Ishikawa (cell line): Measurements from ENCODE around the gene CAMK1D.

ENCODE experiments used
- CEBPB ChIP-seq: IDR thresholded peaks from 2 replicates; pipeline ENCODE4 v1.6.1; 2012
- CREB1 ChIP-seq: IDR thresholded peaks from 2 replicates; pipeline ENCODE4 v1.6.1; 2012; ENCODE audit warnings: low read depth
- EGR1 ChIP-seq: IDR thresholded peaks from 2 replicates; pipeline ENCODE4 v1.6.1; 2012
- EP300 ChIP-seq: IDR thresholded peaks from 2 replicates; pipeline ENCODE4 v1.6.1; 2012; ENCODE audit warnings: borderline replicate concordance
- FOXM1 ChIP-seq: IDR thresholded peaks from 2 replicates; pipeline ENCODE4 v1.6.1; 2012; ENCODE audit warnings: low read depth, borderline replicate concordance
- NFIC ChIP-seq: IDR thresholded peaks from 2 replicates; pipeline ENCODE4 v1.6.1; 2012
- RAD21 ChIP-seq: IDR thresholded peaks from 2 replicates; pipeline ENCODE4 v1.6.1; 2012; ENCODE audit warnings: low read depth
- TAF1 ChIP-seq: IDR thresholded peaks from 2 replicates; pipeline ENCODE4 v1.6.1; 2012; ENCODE audit warnings: low read depth, mild to moderate bottlenecking
- TCF12 ChIP-seq: IDR thresholded peaks from 2 replicates; pipeline ENCODE4 v1.6.1; 2012; ENCODE audit warnings: low read depth
- TEAD4 ChIP-seq: IDR thresholded peaks from 2 replicates; pipeline ENCODE4 v1.6.1; 2012
- YY1 ChIP-seq: IDR thresholded peaks from 2 replicates; pipeline ENCODE4 v1.6.1; 2012; ENCODE audit warnings: low read depth
- ZBTB7A ChIP-seq: IDR thresholded peaks from 2 replicates; pipeline ENCODE4 v1.6.1; 2012; ENCODE audit warnings: low read depth
- TF ChIP-seq, protein P1 (sequence below): IDR thresholded peaks from 2 replicates; pipeline ENCODE4 v1.6.1; 2012
- TF ChIP-seq, protein P2 (sequence below): IDR thresholded peaks from 2 replicates; pipeline ENCODE4 v1.6.1; 2012; ENCODE audit warnings: low read depth, mild to moderate bottlenecking
- TF ChIP-seq, protein P3 (sequence below): IDR thresholded peaks from 2 replicates; pipeline ENCODE4 v1.6.1; 2012

CAMK1D gene

GRCh38 chr10:12660812-12661211 lies 311.5 kb downstream of the CAMK1D start:
- TF ChIP-seq ZBTB7A (no peak), CREB1 (no peak), YY1 (no peak), TEAD4 (no peak), EP300 (no peak), TCF12 (no peak), EGR1 (no peak)
- TF ChIP-seq, protein P1, sequence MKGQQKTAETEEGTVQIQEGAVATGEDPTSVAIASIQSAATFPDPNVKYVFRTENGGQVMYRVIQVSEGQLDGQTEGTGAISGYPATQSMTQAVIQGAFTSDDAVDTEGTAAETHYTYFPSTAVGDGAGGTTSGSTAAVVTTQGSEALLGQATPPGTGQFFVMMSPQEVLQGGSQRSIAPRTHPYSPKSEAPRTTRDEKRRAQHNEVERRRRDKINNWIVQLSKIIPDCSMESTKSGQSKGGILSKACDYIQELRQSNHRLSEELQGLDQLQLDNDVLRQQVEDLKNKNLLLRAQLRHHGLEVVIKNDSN: no peak
- TF ChIP-seq, protein P2, sequence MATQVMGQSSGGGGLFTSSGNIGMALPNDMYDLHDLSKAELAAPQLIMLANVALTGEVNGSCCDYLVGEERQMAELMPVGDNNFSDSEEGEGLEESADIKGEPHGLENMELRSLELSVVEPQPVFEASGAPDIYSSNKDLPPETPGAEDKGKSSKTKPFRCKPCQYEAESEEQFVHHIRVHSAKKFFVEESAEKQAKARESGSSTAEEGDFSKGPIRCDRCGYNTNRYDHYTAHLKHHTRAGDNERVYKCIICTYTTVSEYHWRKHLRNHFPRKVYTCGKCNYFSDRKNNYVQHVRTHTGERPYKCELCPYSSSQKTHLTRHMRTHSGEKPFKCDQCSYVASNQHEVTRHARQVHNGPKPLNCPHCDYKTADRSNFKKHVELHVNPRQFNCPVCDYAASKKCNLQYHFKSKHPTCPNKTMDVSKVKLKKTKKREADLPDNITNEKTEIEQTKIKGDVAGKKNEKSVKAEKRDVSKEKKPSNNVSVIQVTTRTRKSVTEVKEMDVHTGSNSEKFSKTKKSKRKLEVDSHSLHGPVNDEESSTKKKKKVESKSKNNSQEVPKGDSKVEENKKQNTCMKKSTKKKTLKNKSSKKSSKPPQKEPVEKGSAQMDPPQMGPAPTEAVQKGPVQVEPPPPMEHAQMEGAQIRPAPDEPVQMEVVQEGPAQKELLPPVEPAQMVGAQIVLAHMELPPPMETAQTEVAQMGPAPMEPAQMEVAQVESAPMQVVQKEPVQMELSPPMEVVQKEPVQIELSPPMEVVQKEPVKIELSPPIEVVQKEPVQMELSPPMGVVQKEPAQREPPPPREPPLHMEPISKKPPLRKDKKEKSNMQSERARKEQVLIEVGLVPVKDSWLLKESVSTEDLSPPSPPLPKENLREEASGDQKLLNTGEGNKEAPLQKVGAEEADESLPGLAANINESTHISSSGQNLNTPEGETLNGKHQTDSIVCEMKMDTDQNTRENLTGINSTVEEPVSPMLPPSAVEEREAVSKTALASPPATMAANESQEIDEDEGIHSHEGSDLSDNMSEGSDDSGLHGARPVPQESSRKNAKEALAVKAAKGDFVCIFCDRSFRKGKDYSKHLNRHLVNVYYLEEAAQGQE: no peak

DNA sequence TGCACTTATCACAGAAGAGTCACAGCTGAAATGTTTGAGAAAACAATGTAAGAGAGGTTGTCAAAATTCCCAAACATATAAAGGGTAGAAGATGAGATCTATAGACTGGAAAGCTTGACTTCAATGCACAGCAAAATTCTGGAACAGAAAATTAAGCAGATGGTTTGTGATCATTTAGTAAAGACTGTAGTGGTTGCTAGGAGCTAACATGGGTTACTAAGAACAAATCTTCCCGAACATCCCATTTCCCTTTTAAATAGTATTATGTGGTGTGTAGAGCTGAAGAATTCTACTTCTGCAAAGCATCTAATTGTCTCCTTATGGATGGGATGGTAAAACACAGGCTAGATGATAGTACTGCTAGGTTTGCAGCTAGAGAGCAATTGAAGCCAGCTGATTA lies 312.3 kb downstream of the CAMK1D start:
- TF ChIP-seq EGR1: no peak
- TF ChIP-seq, protein P1: no peak
- no peak for TF ChIP-seq YY1
- no peak for TF ChIP-seq RAD21
- no peak for TF ChIP-seq FOXM1

- no peak for TF ChIP-seq EP300
- TF ChIP-seq, protein P1: no peak
- TF ChIP-seq CREB1: no peak
- no peak for TF ChIP-seq NFIC
These were observed 314.5 kb downstream of the CAMK1D start for GRCh38 chr10:12663863-12664262.

DNA sequence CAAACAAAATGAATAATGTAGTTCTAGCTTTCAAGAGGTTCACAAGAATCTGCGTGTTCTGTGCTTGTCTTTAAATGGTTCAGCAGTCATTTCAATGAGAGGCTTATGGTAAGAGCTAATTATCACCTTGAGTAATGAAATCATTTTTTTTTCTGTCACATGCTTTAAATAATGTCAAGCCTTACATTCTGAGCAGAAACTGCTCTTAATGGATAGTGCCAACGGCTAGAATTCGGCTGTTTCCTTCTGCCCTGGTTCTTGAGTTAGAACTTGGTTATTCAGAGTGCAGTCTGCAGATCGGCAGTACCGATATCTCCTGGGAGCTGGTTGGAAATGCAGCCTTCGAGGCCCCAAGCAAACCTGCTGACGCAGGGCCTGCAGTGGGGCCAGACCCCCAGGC lies 316.2 kb downstream of the CAMK1D start:
- no peak for TF ChIP-seq EP300
- TF ChIP-seq, protein P2: no peak
- TF ChIP-seq, protein P1: no peak

DNA sequence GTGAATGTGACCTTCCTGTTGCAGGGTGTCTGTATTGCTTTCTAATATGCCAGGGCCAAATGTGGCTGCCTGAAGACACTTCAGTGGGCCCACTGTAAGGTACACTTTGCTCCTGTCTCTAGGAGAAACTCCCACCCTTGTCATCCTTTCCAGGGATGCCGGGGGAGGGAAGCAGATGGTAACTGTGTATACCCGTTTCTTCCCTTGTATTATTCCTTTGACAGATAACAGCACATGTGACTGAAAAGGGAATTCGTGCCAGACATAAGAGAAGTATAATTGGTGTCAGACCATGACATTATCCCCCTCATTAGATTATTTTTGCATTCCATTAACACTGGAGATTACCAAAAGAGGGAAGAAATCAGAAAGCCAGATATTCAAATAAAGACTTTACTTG lies 317.7 kb downstream of the CAMK1D start:
- TF ChIP-seq RAD21: no peak
- TF ChIP-seq, protein P3, sequence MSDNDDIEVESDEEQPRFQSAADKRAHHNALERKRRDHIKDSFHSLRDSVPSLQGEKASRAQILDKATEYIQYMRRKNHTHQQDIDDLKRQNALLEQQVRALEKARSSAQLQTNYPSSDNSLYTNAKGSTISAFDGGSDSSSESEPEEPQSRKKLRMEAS: no peak
- TF ChIP-seq CEBPB: no peak
- no peak for TF ChIP-seq NFIC
- no peak for TF ChIP-seq EGR1
- no peak for TF ChIP-seq TCF12
- TF ChIP-seq, protein P2: no peak
- TF ChIP-seq TAF1: no peak
- TF ChIP-seq ZBTB7A: no peak
- TF ChIP-seq FOXM1: no peak
- TF ChIP-seq, protein P1: no peak
- TF ChIP-seq EP300: no peak
- TF ChIP-seq TEAD4: no peak
- TF ChIP-seq CREB1: no peak
- TF ChIP-seq YY1: no peak
